Peyer's patch (tissue), 4 donors: ENCODE results near the gene HCFC1. TPM values are rescaled to one million over a fixed set of nuclear protein-coding genes. Genes with fewer than 3 reads are reported as not detected.

Experiments
- DNase-seq, 3 donors: peaks; one replicate each; pipeline ENCODE4 v3.0.0-alpha.2; 2017 to 2019
- H3K27ac ChIP-seq, 4 donors: fragments of 200-600 bp; sonication (generic); one replicate each; pipeline ENCODE4 v1.5.1; 2016 to 2019
- H3K27me3 ChIP-seq, 2 donors: fragments of 200-600 bp; sonication (generic); one replicate each; pipeline ENCODE4 v1.5.1; 2019
- H3K36me3 ChIP-seq, 3 donors: fragments of 200-600 bp; sonication (generic); one replicate each; pipeline ENCODE4 v1.5.1; 2016 to 2019
- H3K4me1 ChIP-seq, 4 donors: fragments of 200-600 bp; sonication (generic); one replicate each; pipeline ENCODE4 v1.5.1; 2016 to 2019
- H3K4me3 ChIP-seq, 4 donors: fragments of 200-600 bp; sonication (generic); 1 replicate in 3 of 4; 2 replicates in 1 of 4; pipeline ENCODE4 v1.5.1; 2016 to 2019; ENCODE audit warnings: mild to moderate bottlenecking in 1 of 4
- H3K9me3 ChIP-seq, 4 donors: fragments of 200-600 bp; sonication (generic); one replicate each; pipeline ENCODE4 v1.5.1; 2016 to 2019; ENCODE audit warnings: mild to moderate bottlenecking in 1 of 4
- POLR2A ChIP-seq, 2 donors: fragments of 450-650 bp; IDR thresholded peaks; one replicate each; pipeline ENCODE4 v1.5.1; 2017; ENCODE audit warnings: antibody characterized with exemption in 2 of 2, mild to moderate bottlenecking in 2 of 2, moderate library complexity in 2 of 2
- total RNA-seq, 4 donors: library from RNA; depleted of rRNA; stranded (reverse); fragments of >200 nt; gene quantifications; one replicate each; pipeline ENCODE4 v1.1.0, GENCODE V29; 2016
- TF ChIP-seq, protein P1 (sequence below), 6 experiments: fragments of 450-650 bp in 4 of 6; fragments of 200-600 bp in 2 of 6; sonication (generic) in 1 of 6; IDR thresholded peaks; one replicate each; pipeline ENCODE4 v1.5.1; 2017 to 2019; ENCODE audit warnings: antibody characterized with exemption in 6 of 6, mild to moderate bottlenecking in 3 of 6, moderate library complexity in 1 of 6

HCFC1 gene
- total RNA-seq, 4 donors from 2014 or later = 44.1 to 70.6 (median 55.6) TPM

DNA sequence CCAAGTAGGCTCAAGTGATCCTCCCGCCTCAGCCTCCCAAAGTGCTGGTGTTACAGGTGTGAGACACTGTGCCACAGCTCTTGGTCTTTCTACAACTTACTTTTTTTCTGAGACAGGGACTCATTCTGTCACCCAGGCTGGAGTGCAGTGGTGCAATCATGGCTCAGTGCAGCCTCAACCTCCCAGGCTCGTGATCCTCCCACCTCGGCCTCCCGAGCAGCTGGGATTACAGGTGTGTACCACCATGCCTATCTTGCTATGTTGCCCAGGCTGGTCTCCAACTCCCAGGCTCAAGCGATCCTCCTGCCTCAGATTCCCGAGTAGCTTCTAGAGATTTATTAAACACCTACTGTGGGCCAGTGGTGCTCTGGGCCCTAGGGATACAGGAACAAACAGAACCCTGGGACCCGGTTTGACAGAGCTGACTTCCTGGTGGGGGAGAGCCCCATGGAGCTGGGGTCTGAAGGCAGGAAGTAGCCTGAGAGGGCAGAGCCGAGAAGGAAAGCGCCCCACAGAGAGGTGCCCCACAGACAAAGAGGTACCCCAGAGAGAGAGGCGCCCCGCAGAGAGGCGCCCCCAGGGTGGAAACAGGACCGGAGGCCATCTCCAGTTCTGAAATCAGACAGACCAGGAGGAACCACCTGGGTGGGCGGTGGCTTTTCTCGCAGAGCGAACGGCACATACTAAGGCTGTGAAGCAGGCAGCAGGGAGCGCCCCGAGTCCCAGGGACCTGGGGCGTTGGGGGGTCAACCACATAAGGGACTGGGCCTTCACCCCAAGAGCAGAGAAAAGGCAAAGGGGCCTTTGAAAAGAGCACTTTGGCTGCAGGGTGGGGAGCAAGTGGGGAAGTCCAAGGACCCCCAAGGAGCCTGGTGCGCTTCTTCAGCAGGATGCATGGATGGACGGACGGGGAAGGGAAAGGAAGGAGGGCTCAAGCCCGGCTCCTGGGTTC, 43.1 kb upstream of the HCFC1 start:
- DNase-seq = no peak
- no peaks in the 10 kb centered on the region for H3K9me3 ChIP-seq
- no peak for TF ChIP-seq POLR2A (IDR thresholded peaks at IDR 0.05)
- TF ChIP-seq, protein P1, sequence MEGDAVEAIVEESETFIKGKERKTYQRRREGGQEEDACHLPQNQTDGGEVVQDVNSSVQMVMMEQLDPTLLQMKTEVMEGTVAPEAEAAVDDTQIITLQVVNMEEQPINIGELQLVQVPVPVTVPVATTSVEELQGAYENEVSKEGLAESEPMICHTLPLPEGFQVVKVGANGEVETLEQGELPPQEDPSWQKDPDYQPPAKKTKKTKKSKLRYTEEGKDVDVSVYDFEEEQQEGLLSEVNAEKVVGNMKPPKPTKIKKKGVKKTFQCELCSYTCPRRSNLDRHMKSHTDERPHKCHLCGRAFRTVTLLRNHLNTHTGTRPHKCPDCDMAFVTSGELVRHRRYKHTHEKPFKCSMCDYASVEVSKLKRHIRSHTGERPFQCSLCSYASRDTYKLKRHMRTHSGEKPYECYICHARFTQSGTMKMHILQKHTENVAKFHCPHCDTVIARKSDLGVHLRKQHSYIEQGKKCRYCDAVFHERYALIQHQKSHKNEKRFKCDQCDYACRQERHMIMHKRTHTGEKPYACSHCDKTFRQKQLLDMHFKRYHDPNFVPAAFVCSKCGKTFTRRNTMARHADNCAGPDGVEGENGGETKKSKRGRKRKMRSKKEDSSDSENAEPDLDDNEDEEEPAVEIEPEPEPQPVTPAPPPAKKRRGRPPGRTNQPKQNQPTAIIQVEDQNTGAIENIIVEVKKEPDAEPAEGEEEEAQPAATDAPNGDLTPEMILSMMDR (IDR thresholded peaks at IDR 0.05) = no peak
- no peak overlapping the region for H3K4me3 ChIP-seq
- H3K27ac ChIP-seq = no peak overlapping the region
- H3K36me3 ChIP-seq = peaks cover 0 to 25% (median 0%) of the 10 kb centered on the region in 3 donors
- no peaks in the 10 kb centered on the region for H3K27me3 ChIP-seq
- no peaks in the 10 kb centered on the region for H3K4me1 ChIP-seq

DNA sequence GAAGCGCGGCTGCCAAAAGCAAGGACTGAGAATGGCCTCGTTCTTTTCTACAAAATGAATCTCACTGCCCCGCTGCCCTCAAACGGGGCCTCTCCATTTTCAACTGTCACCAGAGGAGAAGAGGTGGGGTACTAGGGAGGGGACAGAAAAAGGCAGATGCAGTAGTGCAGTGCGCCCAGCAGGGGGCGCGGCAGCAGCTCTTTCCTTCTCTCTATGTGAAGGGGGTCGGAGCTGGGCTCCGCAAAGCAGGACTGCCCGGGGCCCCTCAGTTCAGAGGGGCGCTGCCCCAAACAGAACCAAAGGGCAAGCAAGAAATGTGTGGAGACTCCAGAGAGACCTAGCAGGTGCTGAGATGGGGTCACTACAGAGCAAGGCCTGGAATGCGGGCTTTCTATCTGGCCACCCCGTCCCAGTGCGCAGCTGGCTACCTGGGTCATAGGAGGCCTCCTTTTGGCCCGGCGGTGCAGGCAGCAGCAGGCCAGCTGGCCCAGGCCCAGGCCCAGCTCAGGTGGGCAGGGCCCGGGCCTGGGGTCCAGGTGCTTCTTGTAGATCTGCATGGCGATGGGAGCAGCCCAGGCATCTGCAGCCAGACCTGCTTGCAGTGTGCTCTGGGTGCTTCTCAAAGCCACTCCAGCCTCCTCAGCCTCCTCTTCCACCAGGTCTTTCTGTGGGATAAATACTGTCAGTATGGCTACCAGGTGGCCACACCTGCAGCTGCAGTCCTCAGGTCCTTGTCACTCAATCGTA, 42.2 kb upstream of the HCFC1 start:
- no peaks in the 10 kb centered on the region for H3K27me3 ChIP-seq
- H3K4me1 ChIP-seq = no peaks in the 10 kb centered on the region
- no peak overlapping the region for H3K4me3 ChIP-seq
- peak overlapping the region in 2 of 4 donors; percentile 27 to 52 for H3K27ac ChIP-seq
- DNase-seq = no peak
- H3K9me3 ChIP-seq = no peaks in the 10 kb centered on the region
- TF ChIP-seq, protein P1 (IDR thresholded peaks at IDR 0.05) = peak; percentile 66 to 93 (median 76)
- TF ChIP-seq POLR2A (IDR thresholded peaks at IDR 0.05) = no peak
- peaks cover 0 to 25% (median 0%) of the 10 kb centered on the region in 3 donors for H3K36me3 ChIP-seq

DNA sequence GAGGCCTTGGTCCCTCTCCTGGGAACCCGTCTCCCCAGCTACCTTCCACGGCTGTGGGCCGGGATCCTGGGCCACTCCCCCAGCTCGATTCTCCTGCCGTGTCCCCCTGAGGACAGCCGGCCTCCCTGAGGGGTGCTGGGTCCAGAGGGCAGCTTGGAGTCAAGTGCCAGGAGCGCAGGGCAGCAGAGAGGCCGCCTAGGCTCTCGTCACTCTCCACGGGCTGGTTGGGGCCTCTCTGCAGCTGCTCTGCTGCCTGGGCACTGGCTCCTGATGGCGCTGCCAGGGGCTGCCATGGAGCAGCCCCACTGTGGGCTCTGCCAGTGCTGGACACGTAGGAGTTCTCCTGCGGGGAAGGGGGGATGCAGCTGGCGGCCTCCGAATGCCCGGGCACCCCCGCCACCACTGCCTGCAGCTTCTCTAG, 41.4 kb upstream of the HCFC1 start:
- Histone ChIP-seq H3K4me3 (no peak overlapping the region), H3K9me3 (no peaks in the 10 kb centered on the region), H3K4me1 (no peaks in the 10 kb centered on the region), H3K27me3 (no peaks in the 10 kb centered on the region), H3K36me3 (peaks cover 0 to 23% (median 0%) of the 10 kb centered on the region in 3 donors), H3K27ac (peak overlapping the region in 3 of 4 donors; percentile 26 to 52 (median 27))
- TF ChIP-seq, protein P1 (IDR thresholded peaks at IDR 0.05) = no peak
- TF ChIP-seq POLR2A (IDR thresholded peaks at IDR 0.05) = no peak
- no peak for DNase-seq

DNA sequence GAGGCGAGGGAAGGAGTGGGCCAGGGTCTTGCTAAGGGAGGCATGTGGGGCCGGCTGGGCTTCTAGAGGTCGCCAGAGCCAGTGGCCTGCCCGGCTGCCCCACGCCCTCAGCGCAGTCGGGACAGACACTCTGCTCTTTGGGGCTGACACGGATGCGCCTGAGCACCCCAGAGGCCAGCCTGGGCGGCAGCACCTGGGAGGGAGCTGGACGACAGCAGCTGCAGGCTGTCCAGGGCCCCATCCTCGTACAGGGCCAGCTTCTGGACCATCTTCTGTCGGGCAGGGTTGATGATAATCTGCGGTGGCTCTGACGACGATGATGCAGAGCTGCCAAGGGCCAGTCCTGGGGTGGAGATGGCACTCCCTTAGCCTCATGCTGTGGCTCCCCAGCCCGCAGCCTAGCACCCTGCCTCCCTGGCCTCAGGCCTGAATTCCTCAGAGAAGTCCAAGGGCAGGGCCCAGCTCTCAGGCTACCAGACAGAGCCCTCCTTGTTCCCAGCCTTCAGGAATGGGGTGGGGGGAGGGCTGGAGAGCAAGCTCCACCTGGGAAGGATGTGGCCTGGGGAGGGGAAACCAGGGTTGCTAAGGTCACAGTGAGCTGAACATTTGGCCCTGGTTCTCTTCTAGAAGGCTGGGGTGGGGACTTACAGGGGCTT, 40.8 kb upstream of the HCFC1 start:
- Histone ChIP-seq H3K9me3 (no peaks in the 10 kb centered on the region), H3K4me1 (no peaks in the 10 kb centered on the region), H3K4me3 (no peak overlapping the region), H3K27ac (peak overlapping the region in 2 of 4 donors; percentile 27 to 52), H3K36me3 (peaks cover 0 to 20% (median 0%) of the 10 kb centered on the region in 3 donors), H3K27me3 (no peaks in the 10 kb centered on the region)
- DNase-seq = no peak
- no peak for TF ChIP-seq POLR2A (IDR thresholded peaks at IDR 0.05)
- TF ChIP-seq, protein P1 (IDR thresholded peaks at IDR 0.05) = no peak
